Erythroblast (primary cell): ENCODE results near the gene RPS6KA2.

ENCODE experiments used
- GATA1 ChIP-seq: IDR thresholded peaks from 2 replicates; pipeline ENCODE4 v1.6.1; 2011; ENCODE audit warnings: low read depth, mild to moderate bottlenecking, control low read depth, low read length, moderate library complexity
- POLR2A ChIP-seq: IDR thresholded peaks from 2 replicates; pipeline ENCODE4 v1.6.1; 2011; ENCODE audit warnings: mild to moderate bottlenecking, low read length

DNA sequence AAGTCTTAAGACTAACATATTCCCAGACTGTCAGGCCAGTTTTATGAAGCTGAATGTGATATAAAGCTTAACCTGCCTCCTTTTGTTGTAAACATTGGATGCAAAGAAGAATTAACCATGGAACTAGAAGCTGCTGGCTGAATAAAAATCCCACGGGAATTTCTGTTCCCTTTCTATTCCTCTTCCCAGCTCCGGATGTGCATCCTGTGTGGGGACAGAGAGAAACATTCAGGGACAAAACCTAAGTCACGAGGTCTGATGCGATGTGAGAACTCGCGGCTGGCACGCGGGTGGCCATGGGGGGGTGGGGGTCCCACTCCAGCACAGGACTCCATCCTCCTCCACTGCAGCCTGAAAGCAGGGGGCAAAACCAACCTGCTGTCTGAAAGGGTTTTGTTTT lies 72.7 kb downstream of the RPS6KA2 start:
- TF ChIP-seq POLR2A (no peak), GATA1 (no peak)
